ENCODE data around the gene PTPRH. TPM values are rescaled to one million over a fixed set of nuclear protein-coding genes. Genes with fewer than 3 reads are reported as not detected.

Gene PTPRH
- total RNA-seq, 1 experiment from 2014 or later: 0.17 TPM

DNA sequence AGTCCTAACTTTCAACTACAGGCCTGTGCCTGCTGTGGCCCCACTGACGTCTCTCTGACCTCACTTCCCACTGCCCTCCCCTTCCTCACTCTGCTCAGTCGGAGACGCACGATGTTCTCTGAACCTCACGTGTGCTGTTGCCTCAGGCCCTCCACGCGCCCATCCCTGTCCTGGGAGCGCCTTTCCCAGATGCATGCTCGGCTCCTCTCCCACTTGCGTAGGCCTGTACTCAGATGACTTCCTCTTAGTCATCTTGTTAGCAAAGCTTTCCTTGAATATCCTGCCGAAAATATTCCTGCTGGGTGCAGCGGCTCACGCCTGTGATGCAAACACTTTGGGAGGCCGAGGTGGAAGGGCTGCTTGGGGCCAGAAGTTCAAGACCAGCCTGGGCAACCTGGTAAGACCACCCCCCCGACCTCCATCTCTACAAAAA lies 19.9 kb downstream of the PTPRH start:
- CTCF ChIA-PET: no interaction called here
- POLR2A ChIA-PET (ENCODE audit: low non-redundant PET): no interaction called here
- Histone ChIP-seq H3K4me3 (ENCODE audit: low read depth, low read length, poor library complexity, severe bottlenecking) (no peak overlapping the region), H3K27ac (ENCODE audit: low read depth, low read length, poor library complexity, severe bottlenecking) (no peak overlapping the region), H3K36me3 (ENCODE audit: insufficient read depth, low read length, poor library complexity, severe bottlenecking) (no peaks in the 10 kb centered on the region), H3K9me3 (ENCODE audit: low read depth, low read length, poor library complexity, severe bottlenecking) (no peaks in the 10 kb centered on the region), H3K4me1 (ENCODE audit: insufficient read depth, low read length, poor library complexity, severe bottlenecking) (no peaks in the 10 kb centered on the region), H3K27me3 (replicated peaks; ENCODE audit: insufficient read depth, low read depth, low read length, poor library complexity) (no peaks in the 10 kb centered on the region)
- TF ChIP-seq EZH2 (IDR thresholded peaks at IDR 0.05; ENCODE audit: borderline replicate concordance, low read depth, low read length, poor library complexity, severe bottlenecking): no peak
- TF ChIP-seq, protein P1, sequence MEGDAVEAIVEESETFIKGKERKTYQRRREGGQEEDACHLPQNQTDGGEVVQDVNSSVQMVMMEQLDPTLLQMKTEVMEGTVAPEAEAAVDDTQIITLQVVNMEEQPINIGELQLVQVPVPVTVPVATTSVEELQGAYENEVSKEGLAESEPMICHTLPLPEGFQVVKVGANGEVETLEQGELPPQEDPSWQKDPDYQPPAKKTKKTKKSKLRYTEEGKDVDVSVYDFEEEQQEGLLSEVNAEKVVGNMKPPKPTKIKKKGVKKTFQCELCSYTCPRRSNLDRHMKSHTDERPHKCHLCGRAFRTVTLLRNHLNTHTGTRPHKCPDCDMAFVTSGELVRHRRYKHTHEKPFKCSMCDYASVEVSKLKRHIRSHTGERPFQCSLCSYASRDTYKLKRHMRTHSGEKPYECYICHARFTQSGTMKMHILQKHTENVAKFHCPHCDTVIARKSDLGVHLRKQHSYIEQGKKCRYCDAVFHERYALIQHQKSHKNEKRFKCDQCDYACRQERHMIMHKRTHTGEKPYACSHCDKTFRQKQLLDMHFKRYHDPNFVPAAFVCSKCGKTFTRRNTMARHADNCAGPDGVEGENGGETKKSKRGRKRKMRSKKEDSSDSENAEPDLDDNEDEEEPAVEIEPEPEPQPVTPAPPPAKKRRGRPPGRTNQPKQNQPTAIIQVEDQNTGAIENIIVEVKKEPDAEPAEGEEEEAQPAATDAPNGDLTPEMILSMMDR (conservative IDR thresholded peaks at IDR 0.05; ENCODE audit: low read depth, low read length): no peak
- no peak for DNase-seq (ENCODE audit: low spot score)
- BruUV-seq (replicated peaks): no TSS peak
- intact Hi-C loops (cut with micrococcal nuclease; ENCODE audit: unreplicated experiment): no loop called here

DNA sequence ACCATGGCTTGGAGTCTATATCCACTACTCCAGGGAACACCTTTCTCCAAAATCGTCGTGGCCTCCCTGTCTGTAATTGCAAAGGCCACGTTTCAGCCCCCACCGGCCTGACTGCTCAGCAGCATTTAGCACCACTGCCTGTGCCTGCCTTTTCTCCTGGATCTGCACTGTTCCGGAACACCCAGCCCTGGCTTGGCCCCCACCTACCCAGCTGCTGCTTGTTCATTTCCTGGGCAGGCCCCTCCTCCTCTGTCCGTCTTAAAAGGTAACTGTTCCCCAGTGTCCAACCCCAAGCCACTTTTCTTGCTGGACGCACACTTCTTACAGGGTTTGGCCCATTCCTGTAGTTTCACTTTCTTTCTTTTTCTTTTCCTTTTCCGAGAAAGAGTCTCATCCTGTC lies 20.7 kb downstream of the PTPRH start:
- H3K4me3 ChIP-seq (ENCODE audit: low read depth, low read length, poor library complexity, severe bottlenecking): no peak overlapping the region
- no peak for DNase-seq (ENCODE audit: low spot score)
- no peak for TF ChIP-seq EZH2 (IDR thresholded peaks at IDR 0.05; ENCODE audit: borderline replicate concordance, low read depth, low read length, poor library complexity, severe bottlenecking)
- H3K27ac ChIP-seq (ENCODE audit: low read depth, low read length, poor library complexity, severe bottlenecking): no peak overlapping the region
- no TSS peak for BruUV-seq (replicated peaks)
- ChIA-PET POLR2A (ENCODE audit: low non-redundant PET) (no interaction called here), CTCF (no interaction called here)
- no peaks in the 10 kb centered on the region for H3K36me3 ChIP-seq (ENCODE audit: insufficient read depth, low read length, poor library complexity, severe bottlenecking)
- intact Hi-C loops (cut with micrococcal nuclease; ENCODE audit: unreplicated experiment): no loop called here
- no peaks in the 10 kb centered on the region for H3K27me3 ChIP-seq (replicated peaks; ENCODE audit: insufficient read depth, low read depth, low read length, poor library complexity)
- H3K4me1 ChIP-seq (ENCODE audit: insufficient read depth, low read length, poor library complexity, severe bottlenecking): no peaks in the 10 kb centered on the region
- no peaks in the 10 kb centered on the region for H3K9me3 ChIP-seq (ENCODE audit: low read depth, low read length, poor library complexity, severe bottlenecking)

DNA sequence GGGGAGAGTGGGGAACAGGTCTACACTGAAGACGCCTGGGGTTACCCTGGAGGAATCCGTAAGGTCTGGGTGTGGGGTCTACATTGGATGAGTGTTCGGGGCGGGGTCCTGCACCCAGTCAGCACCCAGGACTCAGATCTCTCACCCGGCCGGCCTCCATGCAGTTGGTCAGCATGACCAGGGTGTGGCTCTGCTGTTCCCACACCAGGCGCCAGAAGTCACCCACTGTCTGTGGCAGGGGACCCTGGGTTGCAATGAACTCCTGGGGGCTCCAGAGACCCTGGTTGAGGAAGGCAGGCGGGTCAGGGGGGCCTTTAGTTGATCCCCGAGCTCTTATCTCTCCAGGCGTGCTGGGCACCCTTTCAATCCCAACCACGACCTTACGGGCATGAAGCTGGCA lies 23.2 kb downstream of the PTPRH start:
- BruUV-seq (replicated peaks): no TSS peak
- CTCF ChIA-PET: no interaction called here

DNA sequence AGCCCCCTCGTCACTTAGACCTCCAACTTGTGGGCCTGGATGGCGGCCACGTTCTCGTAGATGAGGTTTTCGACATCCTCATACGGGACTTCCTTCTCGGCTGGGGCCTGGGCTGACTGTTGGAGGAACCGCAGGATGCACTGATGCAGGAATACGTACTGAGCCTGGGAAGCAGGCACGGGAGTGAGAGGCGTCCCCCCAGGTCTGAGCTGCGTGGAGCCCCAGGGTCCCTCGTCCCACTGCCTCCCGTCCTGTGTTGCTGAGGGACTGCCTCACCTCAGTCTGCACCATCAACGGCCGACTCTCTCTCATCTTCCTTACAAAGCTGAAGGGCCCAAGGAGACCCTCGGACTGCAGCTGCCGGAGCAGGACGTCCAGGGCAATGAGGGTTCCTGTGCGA lies 27.6 kb downstream of the PTPRH start:
- Histone ChIP-seq H3K9me3 (ENCODE audit: low read depth, low read length, poor library complexity, severe bottlenecking) (no peaks in the 10 kb centered on the region), H3K36me3 (ENCODE audit: insufficient read depth, low read length, poor library complexity, severe bottlenecking) (no peaks in the 10 kb centered on the region), H3K27ac (ENCODE audit: low read depth, low read length, poor library complexity, severe bottlenecking) (no peak overlapping the region), H3K27me3 (replicated peaks; ENCODE audit: insufficient read depth, low read depth, low read length, poor library complexity) (peaks cover 35% of the 10 kb centered on the region), H3K4me1 (ENCODE audit: insufficient read depth, low read length, poor library complexity, severe bottlenecking) (peaks cover 9% of the 10 kb centered on the region), H3K4me3 (ENCODE audit: low read depth, low read length, poor library complexity, severe bottlenecking) (no peak overlapping the region)
- no peak for TF ChIP-seq EZH2 (IDR thresholded peaks at IDR 0.05; ENCODE audit: borderline replicate concordance, low read depth, low read length, poor library complexity, severe bottlenecking)
- TF ChIP-seq, protein P1 (conservative IDR thresholded peaks at IDR 0.05; ENCODE audit: low read depth, low read length): no peak
- ChIA-PET CTCF (no interaction called here), POLR2A (ENCODE audit: low non-redundant PET) (no interaction called here)
- no peak for DNase-seq (ENCODE audit: low spot score)
- no TSS peak for BruUV-seq (replicated peaks)
- intact Hi-C loops (cut with micrococcal nuclease; ENCODE audit: unreplicated experiment): no loop called here

More for the DNA sequence above, 23.2 kb downstream of the PTPRH start:
- Histone ChIP-seq H3K4me1 (ENCODE audit: insufficient read depth, low read length, poor library complexity, severe bottlenecking) (no peaks in the 10 kb centered on the region), H3K9me3 (ENCODE audit: low read depth, low read length, poor library complexity, severe bottlenecking) (no peaks in the 10 kb centered on the region), H3K27ac (ENCODE audit: low read depth, low read length, poor library complexity, severe bottlenecking) (no peak overlapping the region), H3K36me3 (ENCODE audit: insufficient read depth, low read length, poor library complexity, severe bottlenecking) (no peaks in the 10 kb centered on the region), H3K4me3 (ENCODE audit: low read depth, low read length, poor library complexity, severe bottlenecking) (no peak overlapping the region), H3K27me3 (replicated peaks; ENCODE audit: insufficient read depth, low read depth, low read length, poor library complexity) (peaks cover 17% of the 10 kb centered on the region)
- TF ChIP-seq EZH2 (IDR thresholded peaks at IDR 0.05; ENCODE audit: borderline replicate concordance, low read depth, low read length, poor library complexity, severe bottlenecking): no peak
- TF ChIP-seq, protein P1 (conservative IDR thresholded peaks at IDR 0.05; ENCODE audit: low read depth, low read length): no peak
- intact Hi-C loops (cut with micrococcal nuclease; ENCODE audit: unreplicated experiment): no loop called here
- POLR2A ChIA-PET (ENCODE audit: low non-redundant PET): no interaction called here
- DNase-seq (ENCODE audit: low spot score): no peak

Data from A673 (cell line).